ENCODE data around the gene SLFN5.
A peak's percentile ranks its signal among the peaks of the same experiment; 100 is the strongest.
"Not testable (repeated sequence)": the region's sequence is repeated elsewhere in the genome, so short reads cannot be mapped to it uniquely, and the experiment has no call there.

SLFN5 gene

GRCh38 chr17:35291802-35292201, 48.9 kb downstream of the SLFN5 start:
- no peak for DNase-seq (ENCODE audit: low spot score)

- DNase-seq (ENCODE audit: low spot score), result no peak
Measured at GRCh38 chr17:35293151-35293847, 50.4 kb downstream of the SLFN5 start.

DNA sequence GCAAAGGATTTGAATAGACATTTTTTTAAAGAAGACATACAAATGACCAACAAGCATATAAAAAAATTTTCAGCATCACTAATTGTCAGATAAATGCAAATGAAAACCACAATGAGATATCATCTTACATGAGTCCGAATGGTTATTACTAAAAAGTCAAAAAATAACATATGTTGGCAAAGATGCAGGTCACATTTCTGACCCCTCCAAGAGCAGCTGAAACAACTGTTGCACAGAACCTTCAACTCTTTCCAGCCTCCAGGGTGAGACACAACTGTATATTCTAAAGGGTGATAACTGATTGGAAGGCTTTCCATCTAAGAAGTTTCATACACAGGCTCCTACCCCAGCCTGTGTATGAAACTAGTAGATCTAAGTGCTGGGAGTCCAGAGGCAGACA, 51.9 kb downstream of the SLFN5 start:
- no peak for DNase-seq (ENCODE audit: low spot score)

DNA sequence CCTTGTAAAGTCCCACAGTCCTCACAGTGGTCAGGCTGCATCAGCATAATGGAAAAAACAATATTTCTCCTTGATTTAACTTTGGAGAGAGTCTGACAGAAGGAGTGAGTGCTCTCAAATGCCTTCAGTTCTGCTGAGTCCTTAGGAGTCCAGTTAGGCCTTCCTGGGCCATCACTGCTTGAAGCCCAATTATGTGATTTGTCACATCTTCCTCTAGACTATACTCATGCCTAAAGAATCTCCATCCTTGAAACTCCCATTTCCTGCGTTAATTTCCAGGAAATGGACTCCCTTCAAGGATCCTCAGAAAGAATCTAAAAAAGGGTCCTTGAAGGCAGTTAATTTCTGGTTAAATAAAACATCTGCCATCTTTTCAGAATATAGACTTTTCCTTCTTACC, 52.8 kb downstream of the SLFN5 start:
- no peak for DNase-seq (ENCODE audit: low spot score)

DNA sequence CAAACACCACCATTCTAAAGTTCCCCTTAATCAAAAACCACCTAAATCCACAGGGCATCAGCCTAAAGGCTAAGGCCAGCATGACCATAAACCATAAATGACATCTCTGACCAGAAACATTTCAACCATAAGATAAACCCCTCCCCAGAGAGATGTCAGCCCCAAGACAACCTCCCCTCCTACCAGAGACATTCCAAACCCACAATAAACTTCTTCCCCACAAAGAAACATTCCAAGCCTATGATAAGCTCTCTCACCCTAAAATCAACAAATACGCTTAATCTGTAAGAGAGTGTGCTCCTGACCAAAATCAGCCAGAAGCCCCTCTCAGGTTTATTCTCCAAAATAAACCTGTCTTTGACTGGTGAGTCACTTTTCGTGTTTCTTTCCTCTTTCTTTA, 54.8 kb downstream of the SLFN5 start:
- no peak for DNase-seq (ENCODE audit: low spot score)

DNA sequence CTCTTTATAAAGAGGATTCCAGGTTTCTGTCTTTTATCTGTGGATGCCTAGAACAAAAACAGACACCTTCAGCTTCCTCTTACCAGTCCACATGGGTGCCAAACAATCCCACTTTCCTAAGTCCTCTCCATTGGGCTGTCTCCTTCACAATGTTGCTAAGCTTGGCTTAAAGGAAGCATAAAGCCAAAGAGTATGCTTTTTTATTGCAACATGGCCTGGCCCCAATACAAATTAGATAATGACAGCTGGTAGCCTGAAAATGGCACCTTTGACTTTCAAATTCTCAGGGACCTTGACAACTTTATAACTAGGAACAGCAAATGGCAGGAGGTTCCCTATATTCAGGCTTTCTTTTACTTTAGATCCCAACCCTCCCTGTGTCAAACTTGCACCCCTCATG, 55.8 kb downstream of the SLFN5 start:
- no peak for DNase-seq (ENCODE audit: low spot score)

DNA sequence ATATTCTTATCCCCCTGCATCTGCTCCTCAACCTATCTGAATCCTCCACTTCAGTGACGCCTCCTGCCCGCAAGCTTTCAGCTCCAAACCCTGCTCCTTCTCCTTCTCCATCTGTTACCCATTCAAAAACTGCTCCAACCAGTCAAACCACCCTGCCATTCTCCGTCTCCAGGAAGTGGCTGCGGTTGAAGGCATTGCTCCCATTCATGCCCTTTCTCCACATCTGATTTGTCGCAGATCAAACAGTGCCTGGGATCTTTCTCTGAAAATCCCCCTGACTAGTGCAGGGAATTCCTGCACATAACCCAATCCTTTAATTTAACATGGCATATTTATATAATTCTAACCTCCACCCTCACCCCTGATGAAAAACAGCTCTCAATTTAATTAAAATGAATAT, 56.3 kb downstream of the SLFN5 start:
- DNase-seq (ENCODE audit: low spot score), result no peak

DNA sequence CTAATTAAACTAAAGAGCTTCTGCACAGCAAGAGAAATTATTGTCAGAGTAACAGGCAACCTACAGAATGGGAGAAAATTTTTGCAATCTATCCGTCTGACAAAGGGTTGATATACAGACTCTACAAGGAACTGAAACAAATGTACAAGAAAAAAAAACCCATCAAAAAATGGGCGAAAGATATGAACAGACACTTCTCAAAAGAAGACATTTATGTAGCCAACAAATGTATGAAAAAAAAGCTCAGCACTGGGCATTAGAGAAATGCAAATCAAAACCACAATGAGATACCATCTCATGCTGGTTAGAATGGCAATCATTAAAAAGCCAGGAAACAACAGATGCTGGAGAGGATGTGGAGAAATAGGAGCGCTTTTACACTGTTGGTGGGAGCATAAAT, 66.5 kb downstream of the SLFN5 start:
- DNase-seq (ENCODE audit: low spot score), result not testable (repeated sequence)

DNA sequence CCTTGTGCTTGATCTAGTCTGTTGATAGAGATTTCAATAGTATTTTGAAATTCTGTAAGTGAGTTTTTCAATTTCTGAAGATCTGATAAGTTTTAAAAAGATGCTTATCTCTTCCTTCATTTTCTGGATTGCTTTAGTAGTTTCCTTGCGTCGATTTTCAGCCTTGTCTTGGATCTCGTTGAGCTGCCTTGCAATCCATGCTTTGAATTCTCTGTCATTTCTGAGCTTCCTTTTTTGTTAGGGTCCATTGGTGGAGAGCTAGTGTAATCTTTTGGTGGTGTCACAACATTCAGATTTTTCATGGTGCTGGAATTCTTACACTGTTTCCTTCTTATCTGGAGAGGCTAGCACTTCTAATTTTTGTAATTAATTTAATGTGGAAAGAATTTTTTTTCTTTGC, 69.5 kb downstream of the SLFN5 start:
- DNase-seq (ENCODE audit: low spot score), result no peak

- peak; percentile 92 for DNase-seq (ENCODE audit: low spot score)
Measured at GRCh38 chr17:35312790-35313711, 70.2 kb downstream of the SLFN5 start.

GRCh38 chr17:35313875-35314409, 71.1 kb downstream of the SLFN5 start:
- no peak for DNase-seq (ENCODE audit: low spot score)

- DNase-seq (ENCODE audit: low spot score), result no peak
Measured at GRCh38 chr17:35314415-35315216, 71.7 kb downstream of the SLFN5 start.

GRCh38 chr17:35315283-35315682, 72.4 kb downstream of the SLFN5 start:
- DNase-seq (ENCODE audit: low spot score), result no peak

GRCh38 chr17:35315971-35316370, 73.1 kb downstream of the SLFN5 start:
- no peak for DNase-seq (ENCODE audit: low spot score)

DNA sequence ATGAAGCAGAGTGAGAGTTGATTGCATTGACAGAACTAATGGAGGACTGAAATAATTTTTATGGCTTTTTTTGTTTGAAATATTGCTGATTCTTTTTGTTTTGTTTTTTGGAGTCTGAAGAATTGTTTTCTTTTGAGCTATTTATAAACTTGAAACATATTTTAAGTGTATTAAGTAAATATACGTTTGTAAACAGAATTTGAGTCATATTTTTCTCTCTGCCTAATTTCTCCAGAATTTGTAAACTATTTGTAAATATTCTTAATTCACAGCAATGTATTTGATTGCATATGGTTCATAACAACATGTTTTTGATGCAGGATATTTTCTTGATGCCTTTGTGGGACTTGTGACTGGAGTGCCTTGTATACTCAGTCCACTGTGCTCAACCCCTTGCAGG, 79.9 kb downstream of the SLFN5 start:
- DNase-seq (ENCODE audit: low spot score), result no peak
